Measurements from ENCODE around the gene NAALADL1. TPM values are rescaled to one million over a fixed set of nuclear protein-coding genes. Genes with fewer than 3 reads are reported as not detected.

Gene NAALADL1
- 0.53 and 3.3 TPM in 2 replicates for total RNA-seq (2011; cell fraction: chromatin; rRNA removed; ENCODE audit: low replicate concordance)
- total RNA-seq (2011; cell fraction: nucleolus; rRNA removed): 0.53 and 1.8 TPM in 2 replicates
- total RNA-seq (2011; cell fraction: nucleoplasm; rRNA removed): 0.73 TPM in 1 of 2 replicates, not detected in the other
- total RNA-seq (2014; rRNA removed) (0.16 TPM in 1 of 2 replicates, not detected in the other), total RNA-seq (2014; rRNA removed; fragmentation: Illumina TruSeq; extraction: Trizol) (not detected in 2 replicates), total RNA-seq (2015; rRNA removed; fragmentation: Illumina TruSeq; extraction: Trizol) (0.07 TPM in 1 of 2 replicates, not detected in the other), total RNA-seq (2021) (0.22 and 0.38 TPM in 2 replicates), polyA plus RNA-seq (2011; rRNA removed) (0.06 and 0.16 TPM in 2 replicates), polyA plus RNA-seq (2014; fragmentation: Illumina TruSeq; extraction: Trizol) (0.27 and 0.29 TPM in 2 replicates), polyA plus RNA-seq (2014; fragmentation: Nextera tagmentation; extraction: Ambion mirVana) (not detected), polyA plus RNA-seq (2014; rRNA removed) (0.07 and 0.72 TPM in 2 replicates), polyA minus RNA-seq (2011; rRNA and poly(A)+ RNA removed) (0.06 TPM in 1 of 2 replicates, not detected in the other), Bru-seq, nascent RNA (percentile 22 among the genes with signal in this experiment), BruChase-seq, experiment 1, labeled RNA remaining after a 2-hour chase (percentile 16 among the genes with signal in this experiment), BruChase-seq, experiment 2, labeled RNA remaining after a 6-hour chase (percentile 27 among the genes with signal in this experiment)
- polyA plus RNA-seq (2011; cell fraction: cytosol; rRNA removed): 0.19 and 0.24 TPM in 2 replicates
- 1.5 and 2.6 TPM in 2 replicates for polyA plus RNA-seq (2011; cell fraction: nucleus; rRNA removed)
- polyA plus RNA-seq (2012): 0.40 and 1.3 TPM in 2 replicates
- not detected in 2 replicates for polyA minus RNA-seq (2011; cell fraction: cytosol; rRNA and poly(A)+ RNA removed)
- 0.27 TPM in 1 of 2 replicates, not detected in the other for polyA minus RNA-seq (2011; cell fraction: nucleus; rRNA and poly(A)+ RNA removed)
- long read RNA-seq, experiment 1: 0 reads
- long read RNA-seq, experiment 2: 0 reads
- long read RNA-seq, experiment 3: 0 reads

GRCh38 chr11:65058419-65059054, at the start of gene NAALADL1:
TSS of gene NAALADL1 (minus strand) at chr11:65058553. CDS start at chr11:65058521, 32 bp downstream.
- BruUV-seq (replicated peaks): no TSS peak
- no peak for FAIRE-seq
- Histone ChIP-seq H3K79me2 (ENCODE audit: control insufficient read depth, insufficient read depth, low read length) (no peaks in the 10 kb centered on the region), H3K4me1 (replicated peaks in 1 of 2; ENCODE audit: control insufficient read depth in 2 of 2, insufficient read depth in 2 of 2, low read length in 2 of 2) (peaks cover 14 to 22% of the 10 kb centered on the region in 2 experiments; a peak in 4 of 5 replicates), H3K9me1 (ENCODE audit: control insufficient read depth, insufficient read depth, low read length) (no peaks in the 10 kb centered on the region), H3K9ac (ENCODE audit: insufficient read depth in 1 of 2, low read depth in 2 of 2, low read length in 2 of 2) (peak within 1 kb of the TSS in 1 of 2 experiments; percentile 69; a peak in 2 of 4 replicates), H3K4me2 (ENCODE audit: insufficient read depth, low read length) (no peak within 1 kb of the TSS), H4K20me1 (replicated peaks; ENCODE audit: control insufficient read depth, insufficient read depth, low read length) (no peaks in the 10 kb centered on the region), H2AFZ (ENCODE audit: low read depth, low read length) (no peak within 1 kb of the TSS), H3K27ac (ENCODE audit: extremely low read depth, low read depth, low read length) (no peak within 1 kb of the TSS), H3K36me3 (ENCODE audit: control insufficient read depth, insufficient read depth, low read length) (no peaks in the 10 kb centered on the region), H3K9me3 (replicated peaks; ENCODE audit: control insufficient read depth, insufficient read depth, low read depth, low read length) (no peaks in the 10 kb centered on the region), H3K27me3 (ENCODE audit: control insufficient read depth in 2 of 2, insufficient read depth in 2 of 2, low read length in 2 of 2) (no peaks in the 10 kb centered on the region; a peak in 2 of 5 replicates), H3K4me3 (no peak within 1 kb of the TSS)
- WGBS (ENCODE audit: insufficient coverage, low coverage, missing lambda C conversion rate): 55% methylated on average over 5 of the region's 8 CpGs
- no peak for ATAC-seq
- POLR2A ChIA-PET: interaction anchor here (1.6 kb wide), 1 partner anchor 17 kb away, joined by 6 read pairs; no protein-coding TSS in a partner anchor
- DNase-seq (ENCODE audit: extremely low read depth in 1 of 4, low spot score in 3 of 4): no peak
- in situ Hi-C loops (cut with MboI): no loop called here
- intact Hi-C loops (cut with micrococcal nuclease): no loop called here
- CTCF ChIA-PET (ENCODE audit: low intra/inter-chr PET ratio): no interaction called here
- TF ChIP-seq MBD1 (CRISPR knock-in tag; IDR thresholded peaks at IDR 0.05): no peak
- TF ChIP-seq ELF1 (tag; IDR thresholded peaks at IDR 0.05): no peak
- TF ChIP-seq TCF7L2 (IDR thresholded peaks at IDR 0.05; ENCODE audit: low read depth, low read length): no peak
- TF ChIP-seq ZNF282 (CRISPR knock-in tag; IDR thresholded peaks at IDR 0.05): no peak
- no peak for TF ChIP-seq ZNF224 (CRISPR knock-in tag; IDR thresholded peaks at IDR 0.05)
- TF ChIP-seq ZNF277 (CRISPR knock-in tag; IDR thresholded peaks at IDR 0.05; ENCODE audit: borderline replicate concordance): no peak
- TF ChIP-seq CBX2 (IDR thresholded peaks at IDR 0.05; ENCODE audit: insufficient read depth, low read length, poor library complexity, severe bottlenecking): no peak
- TF ChIP-seq CCAR2 (IDR thresholded peaks at IDR 0.05; ENCODE audit: low read depth, low read length): no peak
- TF ChIP-seq CHD1 (IDR thresholded peaks at IDR 0.05; ENCODE audit: low read length): no peak
- no peak for TF ChIP-seq ETS1 (conservative IDR thresholded peaks at IDR 0.05; ENCODE audit: control insufficient read depth, low read depth, low read length)
- TF ChIP-seq PPARD (CRISPR knock-in tag; IDR thresholded peaks at IDR 0.05): no peak
- TF ChIP-seq NR2F6 (CRISPR knock-in tag; IDR thresholded peaks at IDR 0.05): no peak

Data from K562 (cell line).